SK-N-SH treated with all-trans-retinoic acid at 6 μM for 48 hours (cell line): ENCODE data around the gene TPRG1.

Experiments
- ARNTL ChIP-seq: fragments of 450-650 bp; formaldehyde crosslinking; IDR thresholded peaks from 2 replicates; pipeline ENCODE4 v1.5.0; 2020; ENCODE audit warnings: low read depth, mild to moderate bottlenecking, moderate library complexity, borderline replicate concordance
- GLIS3 ChIP-seq: fragments of 250-450 bp; sonication (Bioruptor Pico); IDR thresholded peaks from 2 replicates; pipeline ENCODE4 v1.5.0; 2020; ENCODE audit warnings: mild to moderate bottlenecking, moderate library complexity
- RARB ChIP-seq: fragments of 250-450 bp; sonication (Bioruptor Pico); IDR thresholded peaks from 2 replicates; pipeline ENCODE4 v1.8.0; 2021; ENCODE audit warnings: mild to moderate bottlenecking, moderate library complexity
- SNAI2 ChIP-seq: fragments of 250-450 bp; sonication (Bioruptor Pico); IDR thresholded peaks from 2 replicates; pipeline ENCODE4 v1.5.0; 2020; ENCODE audit warnings: mild to moderate bottlenecking, moderate library complexity
- TCF4 ChIP-seq: fragments of 250-450 bp; sonication (Bioruptor Pico); IDR thresholded peaks from 2 replicates; pipeline ENCODE4 v1.8.0; 2021; ENCODE audit warnings: mild to moderate bottlenecking, moderate library complexity, borderline replicate concordance
- ZFP3 ChIP-seq: fragments of 250-450 bp; sonication (Bioruptor Pico); IDR thresholded peaks from 2 replicates; pipeline ENCODE4 v1.5.0; 2020; ENCODE audit warnings: mild to moderate bottlenecking, moderate library complexity
- ZFP30 ChIP-seq: fragments of 450-650 bp; formaldehyde crosslinking; IDR thresholded peaks from 2 replicates; pipeline ENCODE4 v1.5.0; 2022; ENCODE audit warnings: mild to moderate bottlenecking, moderate library complexity
- ZNF565 ChIP-seq: fragments of 450-650 bp; formaldehyde crosslinking; conservative IDR thresholded peaks from 2 replicates; pipeline ENCODE4 v1.5.0; 2020; ENCODE audit warnings: low read depth, mild to moderate bottlenecking, moderate library complexity
- TF ChIP-seq, protein P1 (sequence below): fragments of 250-450 bp; sonication (Bioruptor Pico); IDR thresholded peaks from 2 replicates; pipeline ENCODE4 v1.5.1; 2021; ENCODE audit warnings: mild to moderate bottlenecking, moderate library complexity
- TF ChIP-seq, protein P2 (sequence below): fragments of 250-450 bp; sonication (Bioruptor Pico); IDR thresholded peaks from 2 replicates; pipeline ENCODE4 v1.5.0; 2020; ENCODE audit warnings: mild to moderate bottlenecking, moderate library complexity
- TF ChIP-seq, protein P3 (sequence below): fragments of 250-450 bp; sonication (Bioruptor Pico); IDR thresholded peaks from 2 replicates; pipeline ENCODE4 v1.8.0; 2020; ENCODE audit warnings: mild to moderate bottlenecking, moderate library complexity, borderline replicate concordance

DNA sequence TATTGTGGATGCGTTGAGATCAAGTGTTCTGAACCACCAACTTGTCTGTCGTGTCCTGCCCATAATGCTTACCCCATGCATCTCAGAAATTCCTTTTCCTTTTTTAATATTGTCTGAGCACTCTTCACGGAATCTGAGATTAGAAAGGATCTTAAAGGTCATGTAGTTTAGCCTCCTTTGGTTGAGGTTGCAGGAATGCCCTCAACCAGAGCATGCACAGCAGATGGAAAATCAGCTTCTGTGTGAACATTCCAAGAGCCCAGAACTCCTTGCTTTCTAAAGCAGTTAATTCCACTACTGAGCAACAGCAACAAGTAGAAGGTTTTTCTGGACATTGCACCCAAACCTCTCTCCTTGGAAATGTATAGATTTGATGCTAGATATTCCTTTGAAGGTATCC lies 153.7 kb downstream of the TPRG1 start:
- TF ChIP-seq, protein P1, sequence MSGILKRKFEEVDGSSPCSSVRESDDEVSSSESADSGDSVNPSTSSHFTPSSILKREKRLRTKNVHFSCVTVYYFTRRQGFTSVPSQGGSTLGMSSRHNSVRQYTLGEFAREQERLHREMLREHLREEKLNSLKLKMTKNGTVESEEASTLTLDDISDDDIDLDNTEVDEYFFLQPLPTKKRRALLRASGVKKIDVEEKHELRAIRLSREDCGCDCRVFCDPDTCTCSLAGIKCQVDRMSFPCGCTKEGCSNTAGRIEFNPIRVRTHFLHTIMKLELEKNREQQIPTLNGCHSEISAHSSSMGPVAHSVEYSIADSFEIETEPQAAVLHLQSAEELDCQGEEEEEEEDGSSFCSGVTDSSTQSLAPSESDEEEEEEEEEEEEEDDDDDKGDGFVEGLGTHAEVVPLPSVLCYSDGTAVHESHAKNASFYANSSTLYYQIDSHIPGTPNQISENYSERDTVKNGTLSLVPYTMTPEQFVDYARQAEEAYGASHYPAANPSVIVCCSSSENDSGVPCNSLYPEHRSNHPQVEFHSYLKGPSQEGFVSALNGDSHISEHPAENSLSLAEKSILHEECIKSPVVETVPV (CRISPR knock-in tag) = no peak
- no peak for TF ChIP-seq ZNF565
- TF ChIP-seq, protein P2, sequence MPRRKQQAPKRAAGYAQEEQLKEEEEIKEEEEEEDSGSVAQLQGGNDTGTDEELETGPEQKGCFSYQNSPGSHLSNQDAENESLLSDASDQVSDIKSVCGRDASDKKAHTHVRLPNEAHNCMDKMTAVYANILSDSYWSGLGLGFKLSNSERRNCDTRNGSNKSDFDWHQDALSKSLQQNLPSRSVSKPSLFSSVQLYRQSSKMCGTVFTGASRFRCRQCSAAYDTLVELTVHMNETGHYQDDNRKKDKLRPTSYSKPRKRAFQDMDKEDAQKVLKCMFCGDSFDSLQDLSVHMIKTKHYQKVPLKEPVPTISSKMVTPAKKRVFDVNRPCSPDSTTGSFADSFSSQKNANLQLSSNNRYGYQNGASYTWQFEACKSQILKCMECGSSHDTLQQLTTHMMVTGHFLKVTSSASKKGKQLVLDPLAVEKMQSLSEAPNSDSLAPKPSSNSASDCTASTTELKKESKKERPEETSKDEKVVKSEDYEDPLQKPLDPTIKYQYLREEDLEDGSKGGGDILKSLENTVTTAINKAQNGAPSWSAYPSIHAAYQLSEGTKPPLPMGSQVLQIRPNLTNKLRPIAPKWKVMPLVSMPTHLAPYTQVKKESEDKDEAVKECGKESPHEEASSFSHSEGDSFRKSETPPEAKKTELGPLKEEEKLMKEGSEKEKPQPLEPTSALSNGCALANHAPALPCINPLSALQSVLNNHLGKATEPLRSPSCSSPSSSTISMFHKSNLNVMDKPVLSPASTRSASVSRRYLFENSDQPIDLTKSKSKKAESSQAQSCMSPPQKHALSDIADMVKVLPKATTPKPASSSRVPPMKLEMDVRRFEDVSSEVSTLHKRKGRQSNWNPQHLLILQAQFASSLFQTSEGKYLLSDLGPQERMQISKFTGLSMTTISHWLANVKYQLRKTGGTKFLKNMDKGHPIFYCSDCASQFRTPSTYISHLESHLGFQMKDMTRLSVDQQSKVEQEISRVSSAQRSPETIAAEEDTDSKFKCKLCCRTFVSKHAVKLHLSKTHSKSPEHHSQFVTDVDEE = no peak
- TF ChIP-seq ZFP3 (CRISPR knock-in tag) = no peak
- TF ChIP-seq, protein P3, sequence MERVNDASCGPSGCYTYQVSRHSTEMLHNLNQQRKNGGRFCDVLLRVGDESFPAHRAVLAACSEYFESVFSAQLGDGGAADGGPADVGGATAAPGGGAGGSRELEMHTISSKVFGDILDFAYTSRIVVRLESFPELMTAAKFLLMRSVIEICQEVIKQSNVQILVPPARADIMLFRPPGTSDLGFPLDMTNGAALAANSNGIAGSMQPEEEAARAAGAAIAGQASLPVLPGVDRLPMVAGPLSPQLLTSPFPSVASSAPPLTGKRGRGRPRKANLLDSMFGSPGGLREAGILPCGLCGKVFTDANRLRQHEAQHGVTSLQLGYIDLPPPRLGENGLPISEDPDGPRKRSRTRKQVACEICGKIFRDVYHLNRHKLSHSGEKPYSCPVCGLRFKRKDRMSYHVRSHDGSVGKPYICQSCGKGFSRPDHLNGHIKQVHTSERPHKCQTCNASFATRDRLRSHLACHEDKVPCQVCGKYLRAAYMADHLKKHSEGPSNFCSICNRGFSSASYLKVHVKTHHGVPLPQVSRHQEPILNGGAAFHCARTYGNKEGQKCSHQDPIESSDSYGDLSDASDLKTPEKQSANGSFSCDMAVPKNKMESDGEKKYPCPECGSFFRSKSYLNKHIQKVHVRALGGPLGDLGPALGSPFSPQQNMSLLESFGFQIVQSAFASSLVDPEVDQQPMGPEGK (CRISPR knock-in tag) = no peak
- TF ChIP-seq SNAI2 = no peak
- no peak for TF ChIP-seq ZFP30 (CRISPR knock-in tag)
- no peak for TF ChIP-seq RARB
- TF ChIP-seq ARNTL = no peak
- TF ChIP-seq TCF4 (CRISPR knock-in tag) = no peak
- TF ChIP-seq GLIS3 (CRISPR knock-in tag) = no peak
